MM.1S (cell line): Measurements from ENCODE around the gene CX3CL1.

Experiments used
- DNase-seq: peaks from one replicate; pipeline ENCODE4 v3.0.0-alpha.2; 2015
- H2AFZ ChIP-seq: fragments of 300-600 bp; sonication (generic); 2 replicates; pipeline ENCODE4 v1.6.0; 2016; ENCODE audit warnings: antibody characterized with exemption, low read length
- H3F3A ChIP-seq: fragments of 300-600 bp; sonication (generic); 2 replicates; pipeline ENCODE4 v1.6.1; 2016; ENCODE audit warnings: mild to moderate bottlenecking, antibody characterized with exemption, low read length, moderate library complexity, mixed read lengths; ENCODE audit not compliant: insufficient read depth
- H3K27ac ChIP-seq: fragments of 300-600 bp; sonication (generic); 2 replicates; pipeline ENCODE4 v1.5.1; 2016; ENCODE audit warnings: mild to moderate bottlenecking, low read length
- H3K27me3 ChIP-seq: fragments of 300-600 bp; sonication (generic); replicated peaks from 2 replicates; pipeline ENCODE4 v1.6.0; 2016; ENCODE audit warnings: low read length; ENCODE audit not compliant: insufficient read depth
- H3K36me3 ChIP-seq: fragments of 300-600 bp; sonication (generic); replicated peaks from 2 replicates; pipeline ENCODE4 v1.6.1; 2016; ENCODE audit warnings: mild to moderate bottlenecking, low read length, mixed read lengths; ENCODE audit not compliant: insufficient read depth
- H3K4me1 ChIP-seq: fragments of 300-600 bp; sonication (generic); 2 replicates; pipeline ENCODE4 v1.6.1; 2016; ENCODE audit warnings: low read length, mixed read lengths
- H3K4me2 ChIP-seq: fragments of 300-600 bp; sonication (generic); 2 replicates; pipeline ENCODE4 v1.6.0; 2016; ENCODE audit warnings: low read depth, low read length
- H3K4me3 ChIP-seq: fragments of 300-600 bp; sonication (generic); 2 replicates; pipeline ENCODE4 v1.5.1; 2016; ENCODE audit warnings: low read length, mixed read lengths
- H3K79me2 ChIP-seq: fragments of 300-600 bp; sonication (generic); 2 replicates; pipeline ENCODE4 v1.6.1; 2016; ENCODE audit warnings: mixed run types, low read length, mixed read lengths
- H3K9ac ChIP-seq: fragments of 300-600 bp; sonication (generic); 2 replicates; pipeline ENCODE4 v1.6.1; 2016; ENCODE audit warnings: low read length, mixed read lengths
- H3K9me2 ChIP-seq: fragments of 300-600 bp; sonication (generic); replicated peaks from 2 replicates; pipeline ENCODE4 v1.6.1; 2016; ENCODE audit warnings: mild to moderate bottlenecking, low read length, mixed read lengths; ENCODE audit not compliant: insufficient read depth
- H3K9me3 ChIP-seq: fragments of 300-600 bp; sonication (generic); replicated peaks from 2 replicates; pipeline ENCODE4 v1.6.1; 2016; ENCODE audit warnings: mild to moderate bottlenecking, low read length, mixed read lengths; ENCODE audit not compliant: insufficient read depth
- H4K20me1 ChIP-seq: fragments of 300-600 bp; sonication (generic); 2 replicates; pipeline ENCODE4 v1.6.1; 2016; ENCODE audit warnings: mild to moderate bottlenecking, low read length, moderate library complexity, mixed read lengths; ENCODE audit not compliant: insufficient read depth
- EZH2 ChIP-seq: fragments of 300-600 bp; sonication (generic); optimal IDR thresholded peaks from 2 replicates; pipeline ENCODE3; 2017; ENCODE audit warnings: low read depth, mild to moderate bottlenecking, antibody characterized with exemption, low read length, mixed read lengths
- EZH2phosphoT487 ChIP-seq: fragments of 300-600 bp; sonication (generic); IDR thresholded peaks from 2 replicates; pipeline ENCODE4 v1.6.1; 2018; ENCODE audit warnings: antibody characterized with exemption, low read length
- TF ChIP-seq, protein P1 (sequence below): fragments of 300-600 bp; sonication (generic); IDR thresholded peaks from 2 replicates; pipeline ENCODE4 v1.5.1; 2016; ENCODE audit warnings: antibody characterized with exemption, low read length, mixed read lengths

Gene CX3CL1

DNA sequence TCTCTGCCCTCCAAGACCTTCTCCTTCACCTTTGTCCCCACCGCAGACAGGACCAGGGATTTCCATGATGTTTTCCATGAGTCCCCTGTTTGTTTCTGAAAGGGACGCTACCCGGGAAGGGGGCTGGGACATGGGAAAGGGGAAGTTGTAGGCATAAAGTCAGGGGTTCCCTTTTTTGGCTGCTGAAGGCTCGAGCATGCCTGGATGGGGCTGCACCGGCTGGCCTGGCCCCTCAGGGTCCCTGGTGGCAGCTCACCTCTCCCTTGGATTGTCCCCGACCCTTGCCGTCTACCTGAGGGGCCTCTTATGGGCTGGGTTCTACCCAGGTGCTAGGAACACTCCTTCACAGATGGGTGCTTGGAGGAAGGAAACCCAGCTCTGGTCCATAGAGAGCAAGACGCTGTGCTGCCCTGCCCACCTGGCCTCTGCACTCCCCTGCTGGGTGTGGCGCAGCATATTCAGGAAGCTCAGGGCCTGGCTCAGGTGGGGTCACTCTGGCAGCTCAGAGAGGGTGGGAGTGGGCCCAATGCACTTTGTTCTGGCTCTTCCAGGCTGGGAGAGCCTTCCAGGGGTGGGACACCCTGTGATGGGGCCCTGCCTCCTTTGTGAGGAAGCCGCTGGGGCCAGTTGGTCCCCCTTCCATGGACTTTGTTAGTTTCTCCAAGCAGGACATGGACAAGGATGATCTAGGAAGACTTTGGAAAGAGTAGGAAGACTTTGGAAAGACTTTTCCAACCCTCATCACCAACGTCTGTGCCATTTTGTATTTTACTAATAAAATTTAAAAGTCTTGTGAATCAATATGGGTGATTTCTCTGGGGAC, 12.2 kb downstream of the CX3CL1 start:
- H3K9me3 ChIP-seq = no peaks in the 10 kb centered on the region
- no peak overlapping the region for H2AFZ ChIP-seq
- H3K9ac ChIP-seq = no peak overlapping the region
- no peak overlapping the region for H3K4me2 ChIP-seq
- H3F3A ChIP-seq = no peaks in the 10 kb centered on the region
- TF ChIP-seq EZH2 = no peak
- TF ChIP-seq, protein P1, sequence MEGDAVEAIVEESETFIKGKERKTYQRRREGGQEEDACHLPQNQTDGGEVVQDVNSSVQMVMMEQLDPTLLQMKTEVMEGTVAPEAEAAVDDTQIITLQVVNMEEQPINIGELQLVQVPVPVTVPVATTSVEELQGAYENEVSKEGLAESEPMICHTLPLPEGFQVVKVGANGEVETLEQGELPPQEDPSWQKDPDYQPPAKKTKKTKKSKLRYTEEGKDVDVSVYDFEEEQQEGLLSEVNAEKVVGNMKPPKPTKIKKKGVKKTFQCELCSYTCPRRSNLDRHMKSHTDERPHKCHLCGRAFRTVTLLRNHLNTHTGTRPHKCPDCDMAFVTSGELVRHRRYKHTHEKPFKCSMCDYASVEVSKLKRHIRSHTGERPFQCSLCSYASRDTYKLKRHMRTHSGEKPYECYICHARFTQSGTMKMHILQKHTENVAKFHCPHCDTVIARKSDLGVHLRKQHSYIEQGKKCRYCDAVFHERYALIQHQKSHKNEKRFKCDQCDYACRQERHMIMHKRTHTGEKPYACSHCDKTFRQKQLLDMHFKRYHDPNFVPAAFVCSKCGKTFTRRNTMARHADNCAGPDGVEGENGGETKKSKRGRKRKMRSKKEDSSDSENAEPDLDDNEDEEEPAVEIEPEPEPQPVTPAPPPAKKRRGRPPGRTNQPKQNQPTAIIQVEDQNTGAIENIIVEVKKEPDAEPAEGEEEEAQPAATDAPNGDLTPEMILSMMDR = no peak
- no peak for TF ChIP-seq EZH2phosphoT487
- no peaks in the 10 kb centered on the region for H3K4me1 ChIP-seq
- H3K4me3 ChIP-seq = no peak overlapping the region
- H3K27ac ChIP-seq = no peak overlapping the region
- DNase-seq = no peak
- H3K27me3 ChIP-seq = no peaks in the 10 kb centered on the region
- H3K36me3 ChIP-seq = no peaks in the 10 kb centered on the region
- no peaks in the 10 kb centered on the region for H3K79me2 ChIP-seq
- H3K9me2 ChIP-seq = no peaks in the 10 kb centered on the region
- H4K20me1 ChIP-seq = no peaks in the 10 kb centered on the region

DNA sequence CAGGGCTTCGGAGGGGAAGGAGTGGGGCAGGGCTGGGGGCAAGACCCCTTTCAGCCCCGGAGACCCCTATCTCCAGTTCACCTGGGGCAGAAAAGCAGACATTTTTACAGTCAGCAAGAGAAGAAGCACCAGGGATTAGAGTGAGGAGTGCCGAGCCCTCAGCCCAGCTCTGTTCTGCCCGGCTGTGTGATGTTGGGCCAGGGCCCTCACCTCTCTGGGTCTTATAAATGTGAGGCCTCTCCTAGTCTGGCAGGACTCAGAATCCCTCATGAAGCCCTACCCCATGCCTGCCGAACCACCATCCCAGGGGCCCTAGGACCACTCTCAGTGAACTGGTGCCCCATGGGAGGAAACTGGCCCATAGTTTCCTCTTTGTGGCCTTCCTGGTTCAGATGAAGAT, 12.8 kb downstream of the CX3CL1 start:
- Histone ChIP-seq H3K27me3 (no peaks in the 10 kb centered on the region), H3K4me3 (no peak overlapping the region), H3K9ac (no peak overlapping the region), H3K9me2 (no peaks in the 10 kb centered on the region), H3F3A (no peaks in the 10 kb centered on the region), H3K4me1 (no peaks in the 10 kb centered on the region), H3K27ac (no peak overlapping the region), H3K9me3 (no peaks in the 10 kb centered on the region), H2AFZ (no peak overlapping the region), H3K79me2 (no peaks in the 10 kb centered on the region), H3K36me3 (no peaks in the 10 kb centered on the region), H3K4me2 (no peak overlapping the region), H4K20me1 (no peaks in the 10 kb centered on the region)
- TF ChIP-seq EZH2phosphoT487 (no peak), EZH2 (no peak)
- TF ChIP-seq, protein P1 = no peak
- no peak for DNase-seq

GRCh38 chr16:57386381-57386951, 14.2 kb downstream of the CX3CL1 start:
- Histone ChIP-seq H3K4me3 (no peak overlapping the region), H3K27ac (no peak overlapping the region), H3K36me3 (no peaks in the 10 kb centered on the region), H3K9me2 (no peaks in the 10 kb centered on the region), H3K4me2 (no peak overlapping the region), H2AFZ (no peak overlapping the region), H3F3A (no peaks in the 10 kb centered on the region), H3K27me3 (no peaks in the 10 kb centered on the region), H4K20me1 (no peaks in the 10 kb centered on the region), H3K9me3 (no peaks in the 10 kb centered on the region), H3K4me1 (no peaks in the 10 kb centered on the region), H3K79me2 (no peaks in the 10 kb centered on the region), H3K9ac (no peak overlapping the region)
- TF ChIP-seq, protein P1 = no peak
- DNase-seq = no peak
